Measurements from ENCODE around the gene SLC25A12. TPM values are rescaled to one million over a fixed set of nuclear protein-coding genes. Genes with fewer than 3 reads are reported as not detected.

SLC25A12 gene
- total and polyA plus RNA-seq, 10 of the 15 experiments (the other 5 are each of a cell fraction or from before 2014, with no cell fraction given), result 20.9 to 50.0 (median 33.0) TPM

DNA sequence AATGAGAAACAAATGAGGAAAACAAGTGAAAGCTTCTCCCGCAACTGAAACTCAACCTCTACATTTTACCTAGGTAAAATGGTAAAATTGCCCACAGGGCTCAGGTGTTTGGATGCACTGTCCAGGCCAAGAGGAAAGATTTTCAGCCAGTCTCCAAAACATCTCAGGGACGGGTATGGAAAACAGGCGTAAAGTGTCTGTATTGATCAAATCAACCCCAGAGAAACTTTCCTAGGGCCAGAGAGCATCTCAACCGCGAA lies 27.9 kb upstream of the SLC25A12 start:
- POLR2A ChIA-PET, result interaction anchor here (1.4 to 1.7 kb wide), 2 partner anchors 9 to 29 kb away, joined by 5 to 12 read pairs; partner anchors contain the start of gene SLC25A12
- Histone ChIP-seq H3K27me3 (replicated peaks in 1 of 2; ENCODE audit: control insufficient read depth in 2 of 2, insufficient read depth in 2 of 2, low read length in 1 of 2) (no peaks in the 10 kb centered on the region), H3K4me1 (ENCODE audit: control insufficient read depth, insufficient read depth, low read length) (0 out of 2 replicates have a peak, but pooled peaks cover 2% of the 10 kb centered on the region), H3K36me3 (ENCODE audit: control insufficient read depth in 2 of 2, insufficient read depth in 2 of 2, low read length in 1 of 2) (peaks cover 0 to 1% of the 10 kb centered on the region in 2 experiments; a peak in 1 of 4 replicates), H3K9me3 (replicated peaks; ENCODE audit: control insufficient read depth, insufficient read depth, low read length) (no peaks in the 10 kb centered on the region), H4K20me1 (ENCODE audit: control insufficient read depth, insufficient read depth) (no peaks in the 10 kb centered on the region), H3K4me3 (peak overlapping the region; percentile 55), H3K9ac (ENCODE audit: control insufficient read depth, insufficient read depth, low read length) (peak overlapping the region; percentile 62), H3K4me2 (ENCODE audit: control insufficient read depth, insufficient read depth) (peak overlapping the region; percentile 79), H3K79me2 (ENCODE audit: control insufficient read depth, insufficient read depth, low read length) (peaks cover 29% of the 10 kb centered on the region), H2AFZ (ENCODE audit: control insufficient read depth, low read depth, low read length) (peak overlapping the region; percentile 98), H3K27ac (ENCODE audit: control insufficient read depth, insufficient read depth) (peak overlapping the region; percentile 41; the same call in 1 of the 2 replicates)
- WGBS (ENCODE audit: insufficient coverage, insufficient replicate concordance, low lambda C conversion rate, missing lambda C conversion rate), result 3% methylated on average over 5 of the region's 5 CpGs
- no TSS peak for BruUV-seq (replicated peaks)
- SMC1A ChIA-PET (ENCODE audit: uncharacterized antibody, unreplicated experiment), result interaction anchor here (0.7 to 1.8 kb wide), 5 partner anchors 29 to 215 kb away, joined by 3 to 5 read pairs (median 3); no protein-coding TSS in a partner anchor
- intact Hi-C loops (cut with micrococcal nuclease; ENCODE audit: unreplicated experiment), result no loop called here
- in situ Hi-C loops (cut with MboI), result no loop called here
- CTCF ChIA-PET, result interaction anchor here (0.6 to 1.3 kb wide), 3 partner anchors 29 to 215 kb away, joined by 3 to 9 read pairs (median 5); no protein-coding TSS in a partner anchor
- TF ChIP-seq HDAC6 (IDR thresholded peaks at IDR 0.05; ENCODE audit: unreplicated experiment) (no peak), SMAD5 (IDR thresholded peaks at IDR 0.05; ENCODE audit: low read depth) (0 out of 2 replicates have a peak, but pooled peaks have one; percentile 33)
- TF ChIP-seq, protein P1, sequence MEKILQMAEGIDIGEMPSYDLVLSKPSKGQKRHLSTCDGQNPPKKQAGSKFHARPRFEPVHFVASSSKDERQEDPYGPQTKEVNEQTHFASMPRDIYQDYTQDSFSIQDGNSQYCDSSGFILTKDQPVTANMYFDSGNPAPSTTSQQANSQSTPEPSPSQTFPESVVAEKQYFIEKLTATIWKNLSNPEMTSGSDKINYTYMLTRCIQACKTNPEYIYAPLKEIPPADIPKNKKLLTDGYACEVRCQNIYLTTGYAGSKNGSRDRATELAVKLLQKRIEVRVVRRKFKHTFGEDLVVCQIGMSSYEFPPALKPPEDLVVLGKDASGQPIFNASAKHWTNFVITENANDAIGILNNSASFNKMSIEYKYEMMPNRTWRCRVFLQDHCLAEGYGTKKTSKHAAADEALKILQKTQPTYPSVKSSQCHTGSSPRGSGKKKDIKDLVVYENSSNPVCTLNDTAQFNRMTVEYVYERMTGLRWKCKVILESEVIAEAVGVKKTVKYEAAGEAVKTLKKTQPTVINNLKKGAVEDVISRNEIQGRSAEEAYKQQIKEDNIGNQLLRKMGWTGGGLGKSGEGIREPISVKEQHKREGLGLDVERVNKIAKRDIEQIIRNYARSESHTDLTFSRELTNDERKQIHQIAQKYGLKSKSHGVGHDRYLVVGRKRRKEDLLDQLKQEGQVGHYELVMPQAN (conservative IDR thresholded peaks at IDR 0.05), result no peak
- TF ChIP-seq, protein P2, sequence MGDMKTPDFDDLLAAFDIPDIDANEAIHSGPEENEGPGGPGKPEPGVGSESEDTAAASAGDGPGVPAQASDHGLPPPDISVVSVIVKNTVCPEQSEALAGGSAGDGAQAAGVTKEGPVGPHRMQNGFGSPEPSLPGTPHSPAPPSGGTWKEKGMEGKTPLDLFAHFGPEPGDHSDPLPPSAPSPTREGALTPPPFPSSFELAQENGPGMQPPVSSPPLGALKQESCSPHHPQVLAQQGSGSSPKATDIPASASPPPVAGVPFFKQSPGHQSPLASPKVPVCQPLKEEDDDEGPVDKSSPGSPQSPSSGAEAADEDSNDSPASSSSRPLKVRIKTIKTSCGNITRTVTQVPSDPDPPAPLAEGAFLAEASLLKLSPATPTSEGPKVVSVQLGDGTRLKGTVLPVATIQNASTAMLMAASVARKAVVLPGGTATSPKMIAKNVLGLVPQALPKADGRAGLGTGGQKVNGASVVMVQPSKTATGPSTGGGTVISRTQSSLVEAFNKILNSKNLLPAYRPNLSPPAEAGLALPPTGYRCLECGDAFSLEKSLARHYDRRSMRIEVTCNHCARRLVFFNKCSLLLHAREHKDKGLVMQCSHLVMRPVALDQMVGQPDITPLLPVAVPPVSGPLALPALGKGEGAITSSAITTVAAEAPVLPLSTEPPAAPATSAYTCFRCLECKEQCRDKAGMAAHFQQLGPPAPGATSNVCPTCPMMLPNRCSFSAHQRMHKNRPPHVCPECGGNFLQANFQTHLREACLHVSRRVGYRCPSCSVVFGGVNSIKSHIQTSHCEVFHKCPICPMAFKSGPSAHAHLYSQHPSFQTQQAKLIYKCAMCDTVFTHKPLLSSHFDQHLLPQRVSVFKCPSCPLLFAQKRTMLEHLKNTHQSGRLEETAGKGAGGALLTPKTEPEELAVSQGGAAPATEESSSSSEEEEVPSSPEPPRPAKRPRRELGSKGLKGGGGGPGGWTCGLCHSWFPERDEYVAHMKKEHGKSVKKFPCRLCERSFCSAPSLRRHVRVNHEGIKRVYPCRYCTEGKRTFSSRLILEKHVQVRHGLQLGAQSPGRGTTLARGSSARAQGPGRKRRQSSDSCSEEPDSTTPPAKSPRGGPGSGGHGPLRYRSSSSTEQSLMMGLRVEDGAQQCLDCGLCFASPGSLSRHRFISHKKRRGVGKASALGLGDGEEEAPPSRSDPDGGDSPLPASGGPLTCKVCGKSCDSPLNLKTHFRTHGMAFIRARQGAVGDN (IDR thresholded peaks at IDR 0.05), result peak; percentile 37; the same call in 1 of the 2 replicates
- TF ChIP-seq, protein P3, sequence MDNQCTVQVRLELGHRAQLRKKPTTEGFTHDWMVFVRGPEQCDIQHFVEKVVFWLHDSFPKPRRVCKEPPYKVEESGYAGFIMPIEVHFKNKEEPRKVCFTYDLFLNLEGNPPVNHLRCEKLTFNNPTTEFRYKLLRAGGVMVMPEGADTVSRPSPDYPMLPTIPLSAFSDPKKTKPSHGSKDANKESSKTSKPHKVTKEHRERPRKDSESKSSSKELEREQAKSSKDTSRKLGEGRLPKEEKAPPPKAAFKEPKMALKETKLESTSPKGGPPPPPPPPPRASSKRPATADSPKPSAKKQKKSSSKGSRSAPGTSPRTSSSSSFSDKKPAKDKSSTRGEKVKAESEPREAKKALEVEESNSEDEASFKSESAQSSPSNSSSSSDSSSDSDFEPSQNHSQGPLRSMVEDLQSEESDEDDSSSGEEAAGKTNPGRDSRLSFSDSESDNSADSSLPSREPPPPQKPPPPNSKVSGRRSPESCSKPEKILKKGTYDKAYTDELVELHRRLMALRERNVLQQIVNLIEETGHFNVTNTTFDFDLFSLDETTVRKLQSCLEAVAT (IDR thresholded peaks at IDR 0.05), result peak; percentile 47; the same call in 1 of the 2 replicates
- ATAC-seq (no peak), DNase-seq (ENCODE audit: low read depth, low spot score) (no peak), FAIRE-seq (no peak)
- RAD21 ChIA-PET (ENCODE audit: unreplicated experiment), result interaction anchor here (0.7 to 1.5 kb wide), 3 partner anchors 24 to 181 kb away, joined by 3 to 7 read pairs (median 3); partner anchors contain the start of genes DLX2 and SLC25A12
